GM23338 (cell line): ENCODE data around the gene TMEM127. TPM values are rescaled to one million over a fixed set of nuclear protein-coding genes. Genes with fewer than 3 reads are reported as not detected.

Source experiments
- CREB1 ChIP-seq: fragments of 250-450 bp; sonication (Bioruptor Pico); IDR thresholded peaks from 2 replicates; pipeline ENCODE4 v1.5.0; 2020; ENCODE audit warnings: low read depth, mild to moderate bottlenecking, moderate library complexity
- EZH2 ChIP-seq: fragments of 200-600 bp; sonication (generic); IDR thresholded peaks from one replicate; pipeline ENCODE4 v1.8.0; 2017; ENCODE audit warnings: antibody characterized with exemption, mild to moderate bottlenecking, low read depth; ENCODE audit not compliant: unreplicated experiment
- JUNB ChIP-seq: IDR thresholded peaks from one replicate; pipeline ENCODE4 v1.6.1; 2016; ENCODE audit warnings: antibody characterized with exemption; ENCODE audit not compliant: unreplicated experiment
- ZNF462 ChIP-seq: fragments of 250-450 bp; sonication (Bioruptor Pico); IDR thresholded peaks from 2 replicates; pipeline ENCODE4 v1.5.0; 2020; ENCODE audit warnings: mild to moderate bottlenecking, moderate library complexity
- polyA plus RNA-seq: library from polyadenylated mRNA; unstranded; fragments of >200 nt; fragmentation: Nextera tagmentation; extraction: Ambion mirVana; gene quantifications from 2 replicates; pipeline ENCODE4 v1.2.1, GENCODE V29; 2016
- total RNA-seq: library from RNA; depleted of rRNA; stranded (reverse); fragments of >200 nt; shearing (Covaris generic); gene quantifications from 2 replicates; pipeline ENCODE4 v1.2.3, GENCODE V29; 2014
- TF ChIP-seq, protein P1 (sequence below): IDR thresholded peaks from one replicate; pipeline ENCODE4 v1.6.1; 2018; ENCODE audit warnings: antibody characterized with exemption; ENCODE audit not compliant: unreplicated experiment

Gene TMEM127
- total and polyA plus RNA-seq, 2 experiments from 2014 or later, result 4.9 to 19.9 TPM

- no peak for TF ChIP-seq ZNF462 (CRISPR knock-in tag)
- no peak for TF ChIP-seq EZH2
- no peak for TF ChIP-seq JUNB
- TF ChIP-seq, protein P1, sequence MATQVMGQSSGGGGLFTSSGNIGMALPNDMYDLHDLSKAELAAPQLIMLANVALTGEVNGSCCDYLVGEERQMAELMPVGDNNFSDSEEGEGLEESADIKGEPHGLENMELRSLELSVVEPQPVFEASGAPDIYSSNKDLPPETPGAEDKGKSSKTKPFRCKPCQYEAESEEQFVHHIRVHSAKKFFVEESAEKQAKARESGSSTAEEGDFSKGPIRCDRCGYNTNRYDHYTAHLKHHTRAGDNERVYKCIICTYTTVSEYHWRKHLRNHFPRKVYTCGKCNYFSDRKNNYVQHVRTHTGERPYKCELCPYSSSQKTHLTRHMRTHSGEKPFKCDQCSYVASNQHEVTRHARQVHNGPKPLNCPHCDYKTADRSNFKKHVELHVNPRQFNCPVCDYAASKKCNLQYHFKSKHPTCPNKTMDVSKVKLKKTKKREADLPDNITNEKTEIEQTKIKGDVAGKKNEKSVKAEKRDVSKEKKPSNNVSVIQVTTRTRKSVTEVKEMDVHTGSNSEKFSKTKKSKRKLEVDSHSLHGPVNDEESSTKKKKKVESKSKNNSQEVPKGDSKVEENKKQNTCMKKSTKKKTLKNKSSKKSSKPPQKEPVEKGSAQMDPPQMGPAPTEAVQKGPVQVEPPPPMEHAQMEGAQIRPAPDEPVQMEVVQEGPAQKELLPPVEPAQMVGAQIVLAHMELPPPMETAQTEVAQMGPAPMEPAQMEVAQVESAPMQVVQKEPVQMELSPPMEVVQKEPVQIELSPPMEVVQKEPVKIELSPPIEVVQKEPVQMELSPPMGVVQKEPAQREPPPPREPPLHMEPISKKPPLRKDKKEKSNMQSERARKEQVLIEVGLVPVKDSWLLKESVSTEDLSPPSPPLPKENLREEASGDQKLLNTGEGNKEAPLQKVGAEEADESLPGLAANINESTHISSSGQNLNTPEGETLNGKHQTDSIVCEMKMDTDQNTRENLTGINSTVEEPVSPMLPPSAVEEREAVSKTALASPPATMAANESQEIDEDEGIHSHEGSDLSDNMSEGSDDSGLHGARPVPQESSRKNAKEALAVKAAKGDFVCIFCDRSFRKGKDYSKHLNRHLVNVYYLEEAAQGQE, result no peak
- TF ChIP-seq CREB1 (CRISPR knock-in tag), result no peak
Observed at GRCh38 chr2:96240341-96241038, 25.3 kb downstream of the TMEM127 start (continued).
